CD4-positive, alpha-beta T cell (primary cell): ENCODE measurements around the gene TRPV5. TPM values are rescaled to one million over a fixed set of nuclear protein-coding genes. Genes with fewer than 3 reads are reported as not detected.

Experiments used
- ATAC-seq: fragments of 200-7000 bp; cut with Tn5 transposase; one replicate; pipeline ENCODE4 v1.10.0; 2022; ENCODE audit warnings: mild to moderate bottlenecking; ENCODE audit not compliant: poor library complexity
- CTCF ChIA-PET: fragments of 350-600 bp; sonication (Branson Sonifier 250); formaldehyde crosslinking; loops from one replicate; lab custom pipeline; 2021; ENCODE audit warnings: antibody characterized with exemption, inconsistent platforms; lab: Charles Lee
- POLR2A ChIA-PET: fragments of 350-600 bp; sonication (Branson Sonifier 250); formaldehyde crosslinking; loops from one replicate; lab custom pipeline; 2021; ENCODE audit warnings: antibody characterized with exemption, inconsistent platforms; lab: Charles Lee
- DNase-seq, 14 experiments: peaks; one replicate each; pipeline ENCODE4 v3.0.0-alpha.2; 2013 to 2020; ENCODE audit warnings: mixed read lengths in 2 of 14
- H3K27ac ChIP-seq, 2 donors: one replicate each; pipeline versions ENCODE4 v1.5.1 to v1.7.0; 2013; ENCODE audit warnings: low read length in 2 of 2, low read depth in 1 of 2, mild to moderate bottlenecking in 1 of 2
- H3K27me3 ChIP-seq, 2 experiments: 1 replicate in 1 of 2; 2 replicates in 1 of 2; pipeline versions ENCODE4 v1.6.1 to v1.7.0; 2013; ENCODE audit warnings: low read length in 2 of 2, control low read depth in 1 of 2, mild to moderate bottlenecking in 1 of 2, moderate library complexity in 1 of 2; ENCODE audit not compliant: insufficient read depth in 2 of 2, control insufficient read depth in 1 of 2
- H3K36me3 ChIP-seq: one replicate; pipeline ENCODE4 v1.6.1; 2013; ENCODE audit warnings: low read length, control low read depth; ENCODE audit not compliant: insufficient read depth
- H3K4me1 ChIP-seq: one replicate; pipeline ENCODE4 v1.6.1; 2013; ENCODE audit warnings: low read length, control low read depth; ENCODE audit not compliant: insufficient read depth
- H3K4me3 ChIP-seq: one replicate; pipeline ENCODE4 v1.5.1; 2013; ENCODE audit warnings: mild to moderate bottlenecking, low read length, moderate library complexity
- H3K9me3 ChIP-seq, 2 experiments: 1 replicate in 1 of 2; 2 replicates in 1 of 2; pipeline versions ENCODE4 v1.6.1 to v1.7.0; 2013; ENCODE audit warnings: low read length in 2 of 2, mild to moderate bottlenecking in 2 of 2, control low read depth in 1 of 2, moderate library complexity in 1 of 2; ENCODE audit not compliant: control insufficient read depth in 1 of 2, insufficient read depth in 1 of 2
- H3K27ac Mint-ChIP-seq: one replicate; pipeline ENCODE4 v1.8.0; 2020; ENCODE audit warnings: mixed read lengths
- H3K27me3 Mint-ChIP-seq: one replicate; pipeline ENCODE4 v1.8.0; 2021; ENCODE audit warnings: mixed read lengths
- H3K36me3 Mint-ChIP-seq: one replicate; pipeline ENCODE4 v1.8.0; 2021; ENCODE audit warnings: low read depth, mixed read lengths
- H3K4me1 Mint-ChIP-seq: one replicate; pipeline ENCODE4 v1.8.0; 2021; ENCODE audit warnings: low read depth, mixed read lengths
- H3K4me3 Mint-ChIP-seq: one replicate; pipeline ENCODE4 v1.8.0; 2020; ENCODE audit warnings: mild to moderate bottlenecking, mixed read lengths
- H3K9me3 Mint-ChIP-seq: one replicate; pipeline ENCODE4 v1.8.0; 2020; ENCODE audit warnings: mixed read lengths
- intact Hi-C, 2 experiments: fragments of 100-400 bp; cut with DNase I in 1 of 2; cut with micrococcal nuclease in 1 of 2; formaldehyde crosslinking; loops; one replicate each; pipeline versions ENCODE4 v1.15.1 to v1.9.0; 2023 to 2025; cut with DNase I, micrococcal nuclease
- total RNA-seq, 174 experiments: library from RNA in 2 of 174; stranded (reverse) in 2 of 174; gene quantifications; one replicate each; pipeline ENCODE4 v1.2.3 and lab custom pipeline; 2021 to 2026
- TF ChIP-seq, protein P1 (sequence below): fragments of 200-600 bp; IDR thresholded peaks from one replicate; pipeline ENCODE4 v1.8.0; 2022; ENCODE audit warnings: antibody characterized with exemption, mild to moderate bottlenecking

Gene TRPV5
- total RNA-seq, 2 experiments from 2014 or later = not detected

DNA sequence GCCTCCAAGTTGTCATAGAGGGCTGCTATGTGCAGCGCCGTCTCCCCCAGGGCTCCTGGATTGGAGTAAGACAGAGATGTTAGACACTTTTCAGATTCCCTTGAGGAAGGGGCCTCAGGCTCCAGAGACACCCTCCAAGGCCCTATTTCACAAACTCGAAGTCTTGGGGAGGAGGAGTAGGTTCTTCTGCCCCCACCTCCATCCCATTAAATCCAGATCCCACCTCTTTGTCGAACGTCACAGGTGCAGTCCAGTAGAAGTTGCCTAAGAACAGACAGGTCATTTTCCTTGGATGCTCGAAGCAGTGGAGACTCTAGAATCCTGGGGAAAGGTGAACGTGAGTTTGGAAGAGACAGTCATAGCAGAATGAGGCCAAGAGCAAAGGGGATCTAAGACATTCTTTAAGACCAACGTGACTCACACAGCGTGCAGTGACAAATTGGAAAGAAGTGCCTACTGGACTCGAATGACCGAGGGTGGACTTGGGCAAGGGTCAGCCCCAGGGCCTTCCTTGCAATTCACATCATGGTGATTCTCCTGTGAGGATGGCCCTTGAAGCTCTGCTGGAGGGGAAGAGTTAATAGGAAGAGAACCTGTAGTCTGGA lies 3.3 kb downstream of the TRPV5 start:
- Mint-ChIP-seq H3K4me3 (no peak overlapping the region), H3K36me3 (no peaks in the 10 kb centered on the region), H3K9me3 (no peaks in the 10 kb centered on the region), H3K4me1 (no peaks in the 10 kb centered on the region), H3K27ac (no peak overlapping the region), H3K27me3 (no peaks in the 10 kb centered on the region)
- CTCF ChIA-PET = no interaction called here
- Histone ChIP-seq H3K9me3 (no peaks in the 10 kb centered on the region), H3K27me3 (no peaks in the 10 kb centered on the region), H3K4me3 (no peak overlapping the region), H3K36me3 (no peaks in the 10 kb centered on the region), H3K27ac (no peak overlapping the region), H3K4me1 (no peaks in the 10 kb centered on the region)
- POLR2A ChIA-PET = no interaction called here
- DNase-seq = no peak
- ATAC-seq = no peak
- intact Hi-C loops = no loop called here
- TF ChIP-seq, protein P1, sequence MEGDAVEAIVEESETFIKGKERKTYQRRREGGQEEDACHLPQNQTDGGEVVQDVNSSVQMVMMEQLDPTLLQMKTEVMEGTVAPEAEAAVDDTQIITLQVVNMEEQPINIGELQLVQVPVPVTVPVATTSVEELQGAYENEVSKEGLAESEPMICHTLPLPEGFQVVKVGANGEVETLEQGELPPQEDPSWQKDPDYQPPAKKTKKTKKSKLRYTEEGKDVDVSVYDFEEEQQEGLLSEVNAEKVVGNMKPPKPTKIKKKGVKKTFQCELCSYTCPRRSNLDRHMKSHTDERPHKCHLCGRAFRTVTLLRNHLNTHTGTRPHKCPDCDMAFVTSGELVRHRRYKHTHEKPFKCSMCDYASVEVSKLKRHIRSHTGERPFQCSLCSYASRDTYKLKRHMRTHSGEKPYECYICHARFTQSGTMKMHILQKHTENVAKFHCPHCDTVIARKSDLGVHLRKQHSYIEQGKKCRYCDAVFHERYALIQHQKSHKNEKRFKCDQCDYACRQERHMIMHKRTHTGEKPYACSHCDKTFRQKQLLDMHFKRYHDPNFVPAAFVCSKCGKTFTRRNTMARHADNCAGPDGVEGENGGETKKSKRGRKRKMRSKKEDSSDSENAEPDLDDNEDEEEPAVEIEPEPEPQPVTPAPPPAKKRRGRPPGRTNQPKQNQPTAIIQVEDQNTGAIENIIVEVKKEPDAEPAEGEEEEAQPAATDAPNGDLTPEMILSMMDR = no peak

DNA sequence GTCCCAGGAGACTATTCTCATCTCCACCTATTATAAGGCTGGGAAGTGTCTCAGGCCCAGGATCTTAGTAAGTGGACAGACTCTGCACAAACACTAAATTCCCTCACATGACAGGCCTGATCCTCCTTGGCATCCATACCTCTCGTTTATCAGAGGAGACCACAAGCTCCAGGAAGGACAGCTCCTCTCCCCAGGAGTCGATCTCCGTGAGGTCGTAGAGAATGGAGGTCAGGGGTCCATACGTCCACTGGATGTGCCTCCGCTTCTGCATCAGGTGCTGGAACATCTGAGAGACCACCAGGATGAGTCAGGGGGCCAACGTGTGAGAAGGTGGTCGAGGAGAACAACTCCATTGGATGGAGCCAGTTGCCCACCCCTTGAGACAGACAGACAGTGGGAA lies 5.6 kb downstream of the TRPV5 start:
- POLR2A ChIA-PET = no interaction called here
- Mint-ChIP-seq H3K9me3 (no peaks in the 10 kb centered on the region), H3K27me3 (no peaks in the 10 kb centered on the region), H3K36me3 (no peaks in the 10 kb centered on the region), H3K27ac (no peak overlapping the region), H3K4me3 (no peak overlapping the region), H3K4me1 (no peaks in the 10 kb centered on the region)
- CTCF ChIA-PET = no interaction called here
- Histone ChIP-seq H3K4me3 (no peak overlapping the region), H3K9me3 (no peaks in the 10 kb centered on the region), H3K27ac (no peak overlapping the region), H3K27me3 (no peaks in the 10 kb centered on the region), H3K4me1 (no peaks in the 10 kb centered on the region), H3K36me3 (no peaks in the 10 kb centered on the region)
- DNase-seq (no peak), ATAC-seq (no peak)
- intact Hi-C loops = no loop called here
- TF ChIP-seq, protein P1 = no peak

DNA sequence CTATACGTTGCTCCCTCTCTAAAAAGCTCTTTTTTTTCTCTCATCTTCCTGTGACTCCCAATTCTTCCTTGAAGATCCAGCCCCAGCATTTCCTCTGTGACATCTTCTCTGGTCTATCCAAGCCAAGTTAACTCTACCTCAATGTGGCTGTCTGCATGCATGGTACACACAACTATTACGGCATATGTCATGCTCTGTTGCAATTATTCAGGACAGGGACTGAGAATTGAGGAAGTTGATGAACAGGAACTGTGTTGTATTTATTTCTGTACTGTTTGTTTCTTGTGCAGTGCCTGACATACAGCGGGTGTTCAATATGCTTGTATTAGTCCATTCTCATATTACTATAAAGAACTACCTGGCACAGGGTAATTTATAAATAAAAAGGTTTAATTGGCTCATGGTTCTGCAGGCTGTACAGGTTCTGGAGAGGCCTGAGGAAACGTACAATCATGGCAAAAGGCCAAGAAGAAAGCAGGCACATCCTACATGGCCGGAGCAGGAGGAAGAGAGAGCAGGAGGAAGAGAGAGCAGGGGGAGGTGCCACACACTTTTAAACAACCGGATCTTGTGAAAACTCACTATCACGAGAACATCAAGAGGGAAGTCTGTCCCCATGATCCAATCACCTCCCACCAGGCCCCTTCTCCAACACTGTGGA lies 6.3 kb downstream of the TRPV5 start:
- CTCF ChIA-PET = no interaction called here
- ATAC-seq = no peak

More for the DNA sequence above, 6.3 kb downstream of the TRPV5 start:
- H3K27me3 ChIP-seq = no peaks in the 10 kb centered on the region
- Mint-ChIP-seq H3K36me3 (no peaks in the 10 kb centered on the region), H3K4me3 (no peak overlapping the region), H3K27me3 (no peaks in the 10 kb centered on the region), H3K4me1 (no peaks in the 10 kb centered on the region), H3K27ac (no peak overlapping the region), H3K9me3 (no peaks in the 10 kb centered on the region)
- no peaks in the 10 kb centered on the region for H3K36me3 ChIP-seq
- no peaks in the 10 kb centered on the region for H3K9me3 ChIP-seq
- peak in 3 of 14 experiments; percentile 10 to 43 (median 32) for DNase-seq
- POLR2A ChIA-PET = no interaction called here
- H3K4me3 ChIP-seq = no peak overlapping the region
- intact Hi-C loops = no loop called here
- no peaks in the 10 kb centered on the region for H3K4me1 ChIP-seq
- TF ChIP-seq, protein P1 = no peak
- no peak overlapping the region for H3K27ac ChIP-seq
